DOHH2 (cell line): ENCODE measurements around the gene ELANE.

Experiments used
- EZH2phosphoT487 ChIP-seq: fragments of 200-600 bp; sonication (generic); IDR thresholded peaks from 2 replicates; pipeline ENCODE4 v1.6.1; 2017; ENCODE audit warnings: borderline replicate concordance, mild to moderate bottlenecking, antibody characterized with exemption, low read length, moderate library complexity, mixed read lengths
- TF ChIP-seq, protein P1 (sequence below): fragments of 200-600 bp; sonication (generic); IDR thresholded peaks from one replicate; pipeline ENCODE4 v1.5.1; 2014; ENCODE audit warnings: antibody characterized with exemption, mild to moderate bottlenecking, low read depth, low read length; ENCODE audit not compliant: poor library complexity, severe bottlenecking

DNA sequence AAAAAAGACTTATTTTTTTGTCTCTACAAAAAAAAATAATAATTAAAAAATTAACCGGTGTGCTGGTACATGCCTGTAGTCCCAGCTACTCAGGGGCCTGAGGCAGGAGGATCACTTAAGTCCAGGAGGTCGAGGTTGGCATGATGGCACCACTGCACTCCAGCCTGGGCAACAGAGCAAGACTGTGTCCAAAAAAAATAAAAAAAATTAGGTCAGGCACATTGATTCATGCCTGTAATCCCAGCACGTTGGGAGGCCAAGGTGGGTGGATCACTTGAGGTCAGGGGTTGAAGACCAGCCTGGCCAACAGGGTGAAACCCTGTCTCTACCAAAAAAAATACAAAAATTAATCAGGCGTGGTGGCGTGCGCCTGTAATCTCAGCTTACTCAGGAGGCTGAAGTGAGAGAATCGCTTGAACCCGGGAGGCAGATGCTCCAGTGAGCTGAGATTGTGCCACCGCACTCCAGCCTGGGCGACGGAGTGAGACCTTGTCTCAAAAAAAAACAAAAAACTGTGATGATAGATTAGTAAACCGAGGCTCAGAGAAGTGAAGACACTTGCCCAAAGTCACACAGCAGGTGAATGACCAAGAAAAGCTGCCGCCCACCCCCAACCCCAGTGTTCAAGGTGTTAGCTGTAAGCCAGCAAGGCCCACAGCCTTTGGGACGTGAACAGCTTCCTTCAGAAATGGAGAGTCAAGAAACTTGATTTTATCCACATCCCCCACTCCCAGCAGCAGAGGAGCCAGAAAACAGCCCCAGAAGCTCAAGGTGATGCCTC lies 50.5 kb downstream of the ELANE start:
- no peak for TF ChIP-seq EZH2phosphoT487
- TF ChIP-seq, protein P1, sequence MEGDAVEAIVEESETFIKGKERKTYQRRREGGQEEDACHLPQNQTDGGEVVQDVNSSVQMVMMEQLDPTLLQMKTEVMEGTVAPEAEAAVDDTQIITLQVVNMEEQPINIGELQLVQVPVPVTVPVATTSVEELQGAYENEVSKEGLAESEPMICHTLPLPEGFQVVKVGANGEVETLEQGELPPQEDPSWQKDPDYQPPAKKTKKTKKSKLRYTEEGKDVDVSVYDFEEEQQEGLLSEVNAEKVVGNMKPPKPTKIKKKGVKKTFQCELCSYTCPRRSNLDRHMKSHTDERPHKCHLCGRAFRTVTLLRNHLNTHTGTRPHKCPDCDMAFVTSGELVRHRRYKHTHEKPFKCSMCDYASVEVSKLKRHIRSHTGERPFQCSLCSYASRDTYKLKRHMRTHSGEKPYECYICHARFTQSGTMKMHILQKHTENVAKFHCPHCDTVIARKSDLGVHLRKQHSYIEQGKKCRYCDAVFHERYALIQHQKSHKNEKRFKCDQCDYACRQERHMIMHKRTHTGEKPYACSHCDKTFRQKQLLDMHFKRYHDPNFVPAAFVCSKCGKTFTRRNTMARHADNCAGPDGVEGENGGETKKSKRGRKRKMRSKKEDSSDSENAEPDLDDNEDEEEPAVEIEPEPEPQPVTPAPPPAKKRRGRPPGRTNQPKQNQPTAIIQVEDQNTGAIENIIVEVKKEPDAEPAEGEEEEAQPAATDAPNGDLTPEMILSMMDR = no peak
